DND-41 (cell line): ENCODE measurements around the gene CRYBA1.

ENCODE experiments used
- ATAC-seq: fragments of 200-7000 bp; cut with Tn5 transposase; 3 replicates; pipeline ENCODE4 v1.9.1; 2021; ENCODE audit warnings: low read depth; ENCODE audit not compliant: insufficient read depth
- DNase-seq: peaks from one replicate; pipeline ENCODE4 v3.0.0-alpha.2; 2020
- H2AFZ ChIP-seq: 2 replicates; pipeline ENCODE4 v1.6.0; 2012; ENCODE audit warnings: low read depth, low read length
- H3K27ac ChIP-seq: 2 replicates; pipeline ENCODE4 v1.5.1; 2012; ENCODE audit warnings: low read length, inconsistent platforms
- H3K27me3 ChIP-seq: fragments of 200-600 bp; sonication (generic); 2 replicates; pipeline ENCODE4 v1.6.0; 2012; ENCODE audit warnings: low read length, mild to moderate bottlenecking, inconsistent platforms; ENCODE audit not compliant: insufficient read depth, poor library complexity
- H3K36me3 ChIP-seq: 2 replicates; pipeline ENCODE4 v1.5.1; 2012; ENCODE audit warnings: low read length, inconsistent platforms; ENCODE audit not compliant: insufficient read depth
- H3K4me1 ChIP-seq: 2 replicates; pipeline ENCODE4 v1.5.1; 2012; ENCODE audit warnings: mild to moderate bottlenecking, low read length; ENCODE audit not compliant: insufficient read depth
- H3K4me2 ChIP-seq: 2 replicates; pipeline ENCODE4 v1.6.0; 2012; ENCODE audit warnings: mild to moderate bottlenecking, moderate library complexity, low read length, inconsistent platforms; ENCODE audit not compliant: insufficient read depth
- H3K4me3 ChIP-seq, 2 experiments: fragments of 200-600 bp in 1 of 2; shearing (Covaris generic) in 1 of 2; 2 replicates each; pipeline ENCODE4 v1.5.1; 2012 to 2016; ENCODE audit warnings: inconsistent platforms in 2 of 2, low read length in 2 of 2, mild to moderate bottlenecking in 2 of 2, low read depth in 1 of 2, moderate library complexity in 1 of 2
- H3K79me2 ChIP-seq: 2 replicates; pipeline ENCODE4 v1.6.0; 2012; ENCODE audit warnings: low read length, inconsistent platforms; ENCODE audit not compliant: insufficient read depth
- H3K9ac ChIP-seq: 2 replicates; pipeline ENCODE4 v1.6.0; 2012; ENCODE audit warnings: low read depth, mild to moderate bottlenecking, inconsistent platforms, low read length, moderate library complexity
- H3K9me3 ChIP-seq: 2 replicates; pipeline ENCODE4 v1.5.1; 2012; ENCODE audit warnings: low read length, moderate library complexity, mild to moderate bottlenecking, inconsistent platforms; ENCODE audit not compliant: insufficient read depth, severe bottlenecking
- H4K20me1 ChIP-seq: 2 replicates; pipeline ENCODE4 v1.6.0; 2012; ENCODE audit warnings: low read length; ENCODE audit not compliant: insufficient read depth
- EZH2 ChIP-seq: IDR thresholded peaks from 3 replicates; pipeline ENCODE4 v1.6.1; 2012; ENCODE audit warnings: borderline replicate concordance, low read depth, mild to moderate bottlenecking, moderate library complexity, low read length, inconsistent platforms; ENCODE audit not compliant: severe bottlenecking
- TF ChIP-seq, protein P1 (sequence below): IDR thresholded peaks from 2 replicates; pipeline ENCODE4 v1.5.1; 2012; ENCODE audit warnings: borderline replicate concordance, low read length, moderate library complexity, mild to moderate bottlenecking; ENCODE audit not compliant: poor library complexity, severe bottlenecking; ENCODE audit errors: extremely low read depth

Gene CRYBA1

DNA sequence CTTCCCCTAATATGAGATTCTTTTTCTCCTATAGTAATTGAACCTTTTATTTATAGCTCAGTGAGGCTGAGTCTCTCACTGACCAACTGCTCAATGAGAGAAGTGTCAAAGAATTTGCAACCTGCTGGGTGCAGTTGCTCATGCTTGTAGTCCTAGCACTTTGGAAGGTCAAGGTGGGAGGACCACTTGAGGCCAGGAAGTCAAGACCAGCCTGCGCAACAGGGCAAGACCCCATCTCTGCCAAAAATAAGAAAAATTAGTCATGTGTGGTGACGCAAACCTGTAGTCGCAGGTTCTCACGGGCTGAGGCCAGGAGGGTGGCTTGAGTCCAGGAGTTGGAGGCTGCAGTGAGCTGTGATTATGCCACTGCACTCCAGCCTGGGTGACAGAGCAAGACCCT lies 30.9 kb upstream of the CRYBA1 start:
- Histone ChIP-seq H3K4me2 (no peak overlapping the region), H3K27me3 (no peaks in the 10 kb centered on the region), H3K27ac (no peak overlapping the region), H3K4me3 (no peak overlapping the region), H4K20me1 (no peaks in the 10 kb centered on the region), H3K4me1 (no peaks in the 10 kb centered on the region), H2AFZ (no peak overlapping the region), H3K9me3 (no peaks in the 10 kb centered on the region), H3K36me3 (no peaks in the 10 kb centered on the region), H3K9ac (no peak overlapping the region), H3K79me2 (no peaks in the 10 kb centered on the region)
- TF ChIP-seq EZH2: no peak
- TF ChIP-seq, protein P1, sequence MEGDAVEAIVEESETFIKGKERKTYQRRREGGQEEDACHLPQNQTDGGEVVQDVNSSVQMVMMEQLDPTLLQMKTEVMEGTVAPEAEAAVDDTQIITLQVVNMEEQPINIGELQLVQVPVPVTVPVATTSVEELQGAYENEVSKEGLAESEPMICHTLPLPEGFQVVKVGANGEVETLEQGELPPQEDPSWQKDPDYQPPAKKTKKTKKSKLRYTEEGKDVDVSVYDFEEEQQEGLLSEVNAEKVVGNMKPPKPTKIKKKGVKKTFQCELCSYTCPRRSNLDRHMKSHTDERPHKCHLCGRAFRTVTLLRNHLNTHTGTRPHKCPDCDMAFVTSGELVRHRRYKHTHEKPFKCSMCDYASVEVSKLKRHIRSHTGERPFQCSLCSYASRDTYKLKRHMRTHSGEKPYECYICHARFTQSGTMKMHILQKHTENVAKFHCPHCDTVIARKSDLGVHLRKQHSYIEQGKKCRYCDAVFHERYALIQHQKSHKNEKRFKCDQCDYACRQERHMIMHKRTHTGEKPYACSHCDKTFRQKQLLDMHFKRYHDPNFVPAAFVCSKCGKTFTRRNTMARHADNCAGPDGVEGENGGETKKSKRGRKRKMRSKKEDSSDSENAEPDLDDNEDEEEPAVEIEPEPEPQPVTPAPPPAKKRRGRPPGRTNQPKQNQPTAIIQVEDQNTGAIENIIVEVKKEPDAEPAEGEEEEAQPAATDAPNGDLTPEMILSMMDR: no peak
- DNase-seq (no peak), ATAC-seq (no peak)

GRCh38 chr17:29216181-29216580 lies 30.5 kb upstream of the CRYBA1 start:
- H3K4me3 ChIP-seq: no peak overlapping the region
- no peaks in the 10 kb centered on the region for H3K4me1 ChIP-seq
- no peaks in the 10 kb centered on the region for H3K9me3 ChIP-seq
- no peak overlapping the region for H3K27ac ChIP-seq
- DNase-seq (no peak), ATAC-seq (no peak)
- TF ChIP-seq EZH2: no peak
- TF ChIP-seq, protein P1: no peak
- no peak overlapping the region for H3K4me2 ChIP-seq
- no peaks in the 10 kb centered on the region for H3K36me3 ChIP-seq
- H4K20me1 ChIP-seq: no peaks in the 10 kb centered on the region
- H3K9ac ChIP-seq: no peak overlapping the region
- no peaks in the 10 kb centered on the region for H3K79me2 ChIP-seq
- H3K27me3 ChIP-seq: no peaks in the 10 kb centered on the region
- H2AFZ ChIP-seq: no peak overlapping the region

DNA sequence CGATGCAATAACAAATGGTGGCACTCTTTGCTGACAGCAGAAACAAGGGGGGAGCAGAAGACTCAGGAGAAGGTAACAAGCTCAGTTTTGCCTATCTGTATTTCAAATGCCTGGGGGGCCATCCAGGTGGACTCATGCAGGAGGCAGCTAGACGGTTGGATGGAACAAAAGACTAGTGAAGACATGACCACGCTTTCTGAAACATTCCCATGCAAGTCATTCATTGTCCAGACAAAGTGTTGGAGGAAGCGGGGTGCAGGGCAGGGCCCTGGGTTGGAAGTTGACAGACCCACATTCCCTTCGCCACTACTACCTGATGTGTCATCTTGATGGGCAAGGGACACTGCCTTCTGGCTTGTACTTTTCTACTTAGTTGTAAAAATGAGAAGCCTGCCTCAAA lies 29.8 kb upstream of the CRYBA1 start:
- DNase-seq: no peak
- Histone ChIP-seq H4K20me1 (no peaks in the 10 kb centered on the region), H3K9me3 (no peaks in the 10 kb centered on the region), H3K4me2 (no peak overlapping the region), H3K27ac (no peak overlapping the region), H3K27me3 (no peaks in the 10 kb centered on the region), H3K79me2 (no peaks in the 10 kb centered on the region), H2AFZ (no peak overlapping the region), H3K36me3 (no peaks in the 10 kb centered on the region), H3K4me1 (no peaks in the 10 kb centered on the region), H3K4me3 (no peak overlapping the region), H3K9ac (no peak overlapping the region)
- no peak for ATAC-seq
- TF ChIP-seq, protein P1: no peak
- no peak for TF ChIP-seq EZH2
